ENCODE measurements around the gene HDAC10. TPM values are rescaled to one million over a fixed set of nuclear protein-coding genes. Genes with fewer than 3 reads are reported as not detected.

The HDAC10 gene
- total RNA-seq, 1 experiment from 2014 or later: 45.0 TPM

DNA sequence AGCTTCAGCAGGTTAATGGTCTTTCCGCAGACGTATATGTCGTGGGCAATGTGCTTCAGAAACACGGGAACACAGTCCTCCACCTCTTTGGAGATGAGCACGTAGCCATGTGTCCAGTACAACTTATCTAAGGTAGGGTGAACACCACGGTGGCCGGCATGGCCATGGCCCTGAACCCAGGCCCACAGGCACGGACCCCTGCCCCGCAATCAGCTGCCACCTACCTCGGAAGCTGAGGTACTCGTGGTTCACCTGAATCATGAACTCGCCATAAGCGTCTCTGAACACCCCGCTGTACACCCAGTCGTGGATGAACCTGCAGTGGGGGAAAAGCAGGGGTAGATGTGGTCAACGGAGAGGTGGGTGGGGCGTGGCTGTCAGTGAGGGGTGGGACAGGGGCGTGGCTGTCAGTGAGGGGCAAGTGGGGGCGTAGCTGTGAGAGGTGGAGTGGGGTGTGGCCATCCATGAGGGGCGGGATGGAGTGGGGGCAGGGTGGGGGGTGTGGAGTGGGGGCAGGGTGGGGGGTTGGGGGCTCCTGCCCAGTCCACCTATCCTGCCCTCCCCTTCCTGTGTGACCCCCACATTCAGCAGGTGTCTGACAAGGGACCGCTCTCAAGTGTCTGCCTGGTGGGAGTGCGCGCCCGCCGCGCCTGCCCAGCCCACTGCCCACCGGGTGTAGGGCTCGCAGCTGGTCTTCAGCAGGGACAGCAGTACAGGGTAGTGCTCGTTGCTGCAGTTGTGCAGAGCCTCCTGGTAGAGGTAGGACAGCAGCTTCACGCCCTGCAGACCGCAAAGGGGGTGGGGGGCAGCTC, 24.8 kb downstream of the HDAC10 start:
- Histone ChIP-seq H3K4ac (ENCODE audit: low read depth, low read length) (no peak overlapping the region), H2AFZ (ENCODE audit: low read length) (no peak overlapping the region), H3K79me2 (ENCODE audit: insufficient read depth, low read length) (no peaks in the 10 kb centered on the region), H3K14ac (ENCODE audit: insufficient read depth, low read length) (no peak overlapping the region; the same call in 1 of the 2 replicates), H4K5ac (ENCODE audit: insufficient read length, low read depth, low read length) (no peak overlapping the region), H2BK15ac (ENCODE audit: low read depth, low read length) (no peak overlapping the region), H3K79me1 (ENCODE audit: insufficient read depth, low read depth, low read length, poor library complexity, severe bottlenecking) (no peaks in the 10 kb centered on the region), H4K91ac (ENCODE audit: insufficient read length, low read depth, low read length) (no peak overlapping the region), H3K18ac (ENCODE audit: insufficient read length, low read depth, low read length) (no peak overlapping the region), H3K23me2 (ENCODE audit: insufficient read length, low read depth, low read length, poor library complexity, severe bottlenecking) (no peaks in the 10 kb centered on the region), H4K8ac (replicated peaks; ENCODE audit: insufficient read length, low read depth, low read length) (no peak overlapping the region), H2BK12ac (ENCODE audit: insufficient read length, low read depth, low read length) (no peak overlapping the region), H4K20me1 (ENCODE audit: control insufficient read depth, insufficient read depth, insufficient read length) (no peaks in the 10 kb centered on the region), H2BK120ac (ENCODE audit: low read depth, low read length, poor library complexity, severe bottlenecking) (no peak overlapping the region), H3K56ac (ENCODE audit: insufficient read length, low read depth, low read length) (no peak overlapping the region), H3T11ph (ENCODE audit: low read length) (no peak overlapping the region), H3K9ac (ENCODE audit: extremely low read depth, insufficient read length, low read length) (no peak overlapping the region), H3K9me3 (ENCODE audit: control insufficient read depth, low read depth, low read length) (no peaks in the 10 kb centered on the region), H3K27me3 (ENCODE audit: insufficient read depth, low read length) (no peaks in the 10 kb centered on the region), H2BK5ac (ENCODE audit: insufficient read length, low read length) (no peak overlapping the region), H2AK5ac (ENCODE audit: insufficient read length, low read length) (no peak overlapping the region), H2BK20ac (ENCODE audit: low read depth, low read length, poor library complexity, severe bottlenecking) (no peak overlapping the region), H3K23ac (ENCODE audit: insufficient read length, low read depth, low read length) (no peak overlapping the region), H3K27ac (ENCODE audit: insufficient read length, low read depth, low read length) (no peak overlapping the region), H3K4me1 (ENCODE audit: insufficient read depth, low read length) (no peaks in the 10 kb centered on the region), H3K4me2 (ENCODE audit: insufficient read depth, insufficient read length, low read length) (no peak overlapping the region)
- H3K27ac Mint-ChIP-seq: peak overlapping the region in 1 of 3 experiments; percentile 85; a peak in 1 of 7 replicates
- no peak for DNase-seq
- TF ChIP-seq, protein P1, sequence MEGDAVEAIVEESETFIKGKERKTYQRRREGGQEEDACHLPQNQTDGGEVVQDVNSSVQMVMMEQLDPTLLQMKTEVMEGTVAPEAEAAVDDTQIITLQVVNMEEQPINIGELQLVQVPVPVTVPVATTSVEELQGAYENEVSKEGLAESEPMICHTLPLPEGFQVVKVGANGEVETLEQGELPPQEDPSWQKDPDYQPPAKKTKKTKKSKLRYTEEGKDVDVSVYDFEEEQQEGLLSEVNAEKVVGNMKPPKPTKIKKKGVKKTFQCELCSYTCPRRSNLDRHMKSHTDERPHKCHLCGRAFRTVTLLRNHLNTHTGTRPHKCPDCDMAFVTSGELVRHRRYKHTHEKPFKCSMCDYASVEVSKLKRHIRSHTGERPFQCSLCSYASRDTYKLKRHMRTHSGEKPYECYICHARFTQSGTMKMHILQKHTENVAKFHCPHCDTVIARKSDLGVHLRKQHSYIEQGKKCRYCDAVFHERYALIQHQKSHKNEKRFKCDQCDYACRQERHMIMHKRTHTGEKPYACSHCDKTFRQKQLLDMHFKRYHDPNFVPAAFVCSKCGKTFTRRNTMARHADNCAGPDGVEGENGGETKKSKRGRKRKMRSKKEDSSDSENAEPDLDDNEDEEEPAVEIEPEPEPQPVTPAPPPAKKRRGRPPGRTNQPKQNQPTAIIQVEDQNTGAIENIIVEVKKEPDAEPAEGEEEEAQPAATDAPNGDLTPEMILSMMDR (conservative IDR thresholded peaks at IDR 0.05): no peak
- no CpG with 5 or more reads among the region's 31 CpGs for WGBS (ENCODE audit: extremely low coverage, insufficient read length, low lambda C conversion rate)
- no peak overlapping the region for H3K4me3 Mint-ChIP-seq
- peaks cover 0 to 2% of the 10 kb centered on the region in 2 experiments; a peak in 1 of 5 replicates for H3K9me3 Mint-ChIP-seq
- no peaks in the 10 kb centered on the region for H3K4me1 Mint-ChIP-seq
- H3K27me3 Mint-ChIP-seq (ENCODE audit: low read depth): no peaks in the 10 kb centered on the region
- H3K36me3 Mint-ChIP-seq (ENCODE audit: insufficient read depth in 1 of 3, low read depth in 3 of 3): peaks cover 14 to 40% (median 26%) of the 10 kb centered on the region in 3 experiments

Measured in H9 (cell line).